ENCODE measurements around the gene HSBP1L1. TPM values are rescaled to one million over a fixed set of nuclear protein-coding genes. Genes with fewer than 3 reads are reported as not detected.

Gene HSBP1L1
- total and polyA plus RNA-seq, 2 of the 8 experiments (the other 6 are each of a cell fraction or from before 2014, with no cell fraction given) = 1.0 to 1.3 TPM

DNA sequence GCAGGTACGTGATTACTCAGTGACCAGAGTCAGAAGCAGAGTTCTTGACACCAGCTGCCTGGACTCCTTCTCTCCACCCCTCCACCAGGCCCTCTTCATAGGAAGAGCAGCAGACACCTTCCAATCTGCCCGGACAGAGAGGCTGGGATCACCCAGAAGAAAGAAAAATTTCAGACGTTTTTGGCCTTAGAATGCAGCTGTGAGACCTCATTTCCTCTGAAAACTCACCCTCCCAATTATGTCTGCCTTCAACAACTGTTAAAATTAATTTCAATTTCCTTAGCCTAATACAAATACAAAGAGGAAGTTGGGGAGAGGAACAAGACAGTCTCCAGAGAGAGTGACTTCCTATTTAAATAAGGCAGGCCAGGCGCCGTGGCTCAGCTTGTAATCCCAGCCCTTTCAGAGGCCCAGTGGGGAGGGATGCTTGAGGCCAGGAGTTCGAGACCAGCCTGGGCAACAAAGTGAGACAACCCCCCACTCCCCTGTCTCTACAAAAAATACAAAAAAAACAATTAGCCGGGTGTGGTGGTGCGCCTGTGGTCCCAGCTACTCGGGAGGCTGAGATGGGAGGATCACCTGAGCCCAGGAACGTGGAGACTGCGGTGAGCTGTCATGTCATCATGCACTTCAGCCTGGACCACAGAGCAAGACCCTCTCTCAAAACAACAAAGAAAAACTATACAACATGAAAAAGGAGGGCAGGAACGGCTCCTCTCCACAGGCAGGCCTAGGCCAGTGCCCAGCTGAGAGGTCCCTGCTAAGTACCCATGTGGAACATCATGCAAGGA, 14.6 kb upstream of the HSBP1L1 start (continued):
- TF ChIP-seq, protein P1, sequence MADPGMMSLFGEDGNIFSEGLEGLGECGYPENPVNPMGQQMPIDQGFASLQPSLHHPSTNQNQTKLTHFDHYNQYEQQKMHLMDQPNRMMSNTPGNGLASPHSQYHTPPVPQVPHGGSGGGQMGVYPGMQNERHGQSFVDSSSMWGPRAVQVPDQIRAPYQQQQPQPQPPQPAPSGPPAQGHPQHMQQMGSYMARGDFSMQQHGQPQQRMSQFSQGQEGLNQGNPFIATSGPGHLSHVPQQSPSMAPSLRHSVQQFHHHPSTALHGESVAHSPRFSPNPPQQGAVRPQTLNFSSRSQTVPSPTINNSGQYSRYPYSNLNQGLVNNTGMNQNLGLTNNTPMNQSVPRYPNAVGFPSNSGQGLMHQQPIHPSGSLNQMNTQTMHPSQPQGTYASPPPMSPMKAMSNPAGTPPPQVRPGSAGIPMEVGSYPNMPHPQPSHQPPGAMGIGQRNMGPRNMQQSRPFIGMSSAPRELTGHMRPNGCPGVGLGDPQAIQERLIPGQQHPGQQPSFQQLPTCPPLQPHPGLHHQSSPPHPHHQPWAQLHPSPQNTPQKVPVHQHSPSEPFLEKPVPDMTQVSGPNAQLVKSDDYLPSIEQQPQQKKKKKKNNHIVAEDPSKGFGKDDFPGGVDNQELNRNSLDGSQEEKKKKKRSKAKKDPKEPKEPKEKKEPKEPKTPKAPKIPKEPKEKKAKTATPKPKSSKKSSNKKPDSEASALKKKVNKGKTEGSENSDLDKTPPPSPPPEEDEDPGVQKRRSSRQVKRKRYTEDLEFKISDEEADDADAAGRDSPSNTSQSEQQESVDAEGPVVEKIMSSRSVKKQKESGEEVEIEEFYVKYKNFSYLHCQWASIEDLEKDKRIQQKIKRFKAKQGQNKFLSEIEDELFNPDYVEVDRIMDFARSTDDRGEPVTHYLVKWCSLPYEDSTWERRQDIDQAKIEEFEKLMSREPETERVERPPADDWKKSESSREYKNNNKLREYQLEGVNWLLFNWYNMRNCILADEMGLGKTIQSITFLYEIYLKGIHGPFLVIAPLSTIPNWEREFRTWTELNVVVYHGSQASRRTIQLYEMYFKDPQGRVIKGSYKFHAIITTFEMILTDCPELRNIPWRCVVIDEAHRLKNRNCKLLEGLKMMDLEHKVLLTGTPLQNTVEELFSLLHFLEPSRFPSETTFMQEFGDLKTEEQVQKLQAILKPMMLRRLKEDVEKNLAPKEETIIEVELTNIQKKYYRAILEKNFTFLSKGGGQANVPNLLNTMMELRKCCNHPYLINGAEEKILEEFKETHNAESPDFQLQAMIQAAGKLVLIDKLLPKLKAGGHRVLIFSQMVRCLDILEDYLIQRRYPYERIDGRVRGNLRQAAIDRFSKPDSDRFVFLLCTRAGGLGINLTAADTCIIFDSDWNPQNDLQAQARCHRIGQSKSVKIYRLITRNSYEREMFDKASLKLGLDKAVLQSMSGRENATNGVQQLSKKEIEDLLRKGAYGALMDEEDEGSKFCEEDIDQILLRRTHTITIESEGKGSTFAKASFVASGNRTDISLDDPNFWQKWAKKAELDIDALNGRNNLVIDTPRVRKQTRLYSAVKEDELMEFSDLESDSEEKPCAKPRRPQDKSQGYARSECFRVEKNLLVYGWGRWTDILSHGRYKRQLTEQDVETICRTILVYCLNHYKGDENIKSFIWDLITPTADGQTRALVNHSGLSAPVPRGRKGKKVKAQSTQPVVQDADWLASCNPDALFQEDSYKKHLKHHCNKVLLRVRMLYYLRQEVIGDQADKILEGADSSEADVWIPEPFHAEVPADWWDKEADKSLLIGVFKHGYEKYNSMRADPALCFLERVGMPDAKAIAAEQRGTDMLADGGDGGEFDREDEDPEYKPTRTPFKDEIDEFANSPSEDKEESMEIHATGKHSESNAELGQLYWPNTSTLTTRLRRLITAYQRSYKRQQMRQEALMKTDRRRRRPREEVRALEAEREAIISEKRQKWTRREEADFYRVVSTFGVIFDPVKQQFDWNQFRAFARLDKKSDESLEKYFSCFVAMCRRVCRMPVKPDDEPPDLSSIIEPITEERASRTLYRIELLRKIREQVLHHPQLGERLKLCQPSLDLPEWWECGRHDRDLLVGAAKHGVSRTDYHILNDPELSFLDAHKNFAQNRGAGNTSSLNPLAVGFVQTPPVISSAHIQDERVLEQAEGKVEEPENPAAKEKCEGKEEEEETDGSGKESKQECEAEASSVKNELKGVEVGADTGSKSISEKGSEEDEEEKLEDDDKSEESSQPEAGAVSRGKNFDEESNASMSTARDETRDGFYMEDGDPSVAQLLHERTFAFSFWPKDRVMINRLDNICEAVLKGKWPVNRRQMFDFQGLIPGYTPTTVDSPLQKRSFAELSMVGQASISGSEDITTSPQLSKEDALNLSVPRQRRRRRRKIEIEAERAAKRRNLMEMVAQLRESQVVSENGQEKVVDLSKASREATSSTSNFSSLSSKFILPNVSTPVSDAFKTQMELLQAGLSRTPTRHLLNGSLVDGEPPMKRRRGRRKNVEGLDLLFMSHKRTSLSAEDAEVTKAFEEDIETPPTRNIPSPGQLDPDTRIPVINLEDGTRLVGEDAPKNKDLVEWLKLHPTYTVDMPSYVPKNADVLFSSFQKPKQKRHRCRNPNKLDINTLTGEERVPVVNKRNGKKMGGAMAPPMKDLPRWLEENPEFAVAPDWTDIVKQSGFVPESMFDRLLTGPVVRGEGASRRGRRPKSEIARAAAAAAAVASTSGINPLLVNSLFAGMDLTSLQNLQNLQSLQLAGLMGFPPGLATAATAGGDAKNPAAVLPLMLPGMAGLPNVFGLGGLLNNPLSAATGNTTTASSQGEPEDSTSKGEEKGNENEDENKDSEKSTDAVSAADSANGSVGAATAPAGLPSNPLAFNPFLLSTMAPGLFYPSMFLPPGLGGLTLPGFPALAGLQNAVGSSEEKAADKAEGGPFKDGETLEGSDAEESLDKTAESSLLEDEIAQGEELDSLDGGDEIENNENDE (IDR thresholded peaks at IDR 0.05; ENCODE audit: insufficient replicate concordance, low read length) = no peak
- no peak for TF ChIP-seq PHF8 (conservative IDR thresholded peaks at IDR 0.05; ENCODE audit: low read depth, low read length)
- TF ChIP-seq HDAC6 (IDR thresholded peaks at IDR 0.05; ENCODE audit: low read depth, low read length) = no peak
- TF ChIP-seq NANOG (IDR thresholded peaks at IDR 0.05; ENCODE audit: insufficient read depth, low read depth, low read length, poor library complexity, severe bottlenecking) = no peak
- no peak for TF ChIP-seq EGR1 (IDR thresholded peaks at IDR 0.05; ENCODE audit: borderline replicate concordance, low read depth, low read length)
- TF ChIP-seq KDM1A (IDR thresholded peaks at IDR 0.05; ENCODE audit: borderline replicate concordance, low read length) = no peak
- no peak for TF ChIP-seq SIX5 (IDR thresholded peaks at IDR 0.05; ENCODE audit: low read depth, low read length)
- no peak for TF ChIP-seq ASH2L (IDR thresholded peaks at IDR 0.05; ENCODE audit: low read length)
- no peak for TF ChIP-seq RXRA (IDR thresholded peaks at IDR 0.05; ENCODE audit: insufficient read depth, low read depth, low read length)
- TF ChIP-seq GABPA (IDR thresholded peaks at IDR 0.05; ENCODE audit: borderline replicate concordance, insufficient read depth, low read length) = no peak
